Lower lobe of right lung (tissue), 2 donors: ENCODE results near the gene TPSD1. TPM values are rescaled to one million over a fixed set of nuclear protein-coding genes. Genes with fewer than 3 reads are reported as not detected.
"Not testable (repeated sequence)": the region's sequence is repeated elsewhere in the genome, so short reads cannot be mapped to it uniquely, and the experiment has no call there.

ENCODE experiments used
- ATAC-seq, 2 donors: fragments of 200-7000 bp; cut with Tn5 transposase; one replicate each; pipeline ENCODE4 v1.9.1; 2020 to 2022; ENCODE audit warnings: mild to moderate bottlenecking in 2 of 2, moderate library complexity in 2 of 2
- DNase-seq: peaks from one replicate; pipeline ENCODE4 v3.0.0-alpha.2; 2020
- H3K27ac ChIP-seq: fragments of 200-600 bp; one replicate; pipeline ENCODE4 v1.8.0; 2022
- H3K27me3 ChIP-seq: fragments of 200-600 bp; one replicate; pipeline ENCODE4 v1.8.0; 2022; ENCODE audit warnings: low read depth
- H3K36me3 ChIP-seq: fragments of 200-600 bp; one replicate; pipeline ENCODE4 v1.8.0; 2022; ENCODE audit warnings: mild to moderate bottlenecking
- H3K4me1 ChIP-seq: fragments of 200-600 bp; one replicate; pipeline ENCODE4 v1.8.0; 2022
- H3K4me3 ChIP-seq: fragments of 200-600 bp; one replicate; pipeline ENCODE4 v1.8.0; 2022; ENCODE audit warnings: mild to moderate bottlenecking
- H3K9me3 ChIP-seq: fragments of 200-600 bp; one replicate; pipeline ENCODE4 v1.8.0; 2022
- CTCF ChIP-seq: fragments of 200-600 bp; IDR thresholded peaks from one replicate; pipeline ENCODE4 v1.8.0; 2022; ENCODE audit warnings: antibody characterized with exemption, mild to moderate bottlenecking
- intact Hi-C: fragments of 100-400 bp; cut with DNase I; formaldehyde crosslinking; loops from one replicate; pipeline ENCODE4 v1.11.0; 2022
- total RNA-seq: library from RNA; stranded (reverse); fragmentation: NEBNext Ultra II Directional; extraction: Animal tissue kit (Norgen Biotek cat#: 25700); gene quantifications from one replicate; pipeline ENCODE4 v1.2.1, GENCODE V29; 2021
- donor health status: DM: no; HTN: yes; CAD: no; lungs with severe emphysema.

Gene TPSD1
- total RNA-seq, 1 donor from 2014 or later: 9.6 TPM

- intact Hi-C loops: no loop called here
- ATAC-seq: peak; percentile 5 to 13
- peaks cover 14% of the 10 kb centered on the region for H3K27me3 ChIP-seq
Measured at GRCh38 chr16:1244881-1245280, 11.0 kb upstream of the TPSD1 start.

DNA sequence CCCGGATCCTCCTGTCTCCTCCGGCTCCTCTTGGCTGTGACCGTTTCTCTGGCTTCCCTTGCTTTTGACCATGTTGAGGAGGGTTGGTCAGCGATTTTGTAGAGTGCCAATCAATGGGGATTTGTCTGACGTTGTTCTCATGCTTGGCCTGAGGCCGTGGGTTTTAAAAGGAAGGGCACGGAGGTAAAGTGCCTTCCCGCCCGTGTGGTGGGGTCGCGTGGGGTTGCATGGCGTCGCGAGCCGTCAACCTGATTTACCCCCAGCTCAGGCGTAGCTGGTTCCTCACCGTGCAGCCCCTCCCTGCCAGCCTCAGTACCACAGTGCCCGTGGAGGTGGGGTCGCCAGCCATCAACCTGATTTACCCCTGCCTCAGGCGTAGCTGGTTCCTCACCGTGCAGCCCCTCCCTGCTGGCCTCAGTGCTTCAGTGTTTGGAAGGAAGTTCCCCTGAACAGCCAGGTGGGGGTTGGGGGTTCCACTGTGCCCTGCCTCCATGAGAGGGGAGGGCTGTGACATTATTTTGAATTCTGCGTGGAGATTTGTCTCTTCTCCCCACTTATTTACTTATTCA, 10.3 kb upstream of the TPSD1 start:
- H3K4me3 ChIP-seq: no peak overlapping the region
- intact Hi-C loops: no loop called here
- H3K27me3 ChIP-seq: peaks cover 14% of the 10 kb centered on the region
- no peaks in the 10 kb centered on the region for H3K4me1 ChIP-seq
- H3K9me3 ChIP-seq: no peaks in the 10 kb centered on the region
- ATAC-seq (no peak), DNase-seq (no peak)
- H3K27ac ChIP-seq: no peak overlapping the region
- TF ChIP-seq CTCF: no peak
- H3K36me3 ChIP-seq: no peaks in the 10 kb centered on the region

More at GRCh38 chr16:1244881-1245280, 11.0 kb upstream of the TPSD1 start:
- Histone ChIP-seq H3K36me3 (no peaks in the 10 kb centered on the region), H3K4me3 (no peak overlapping the region), H3K4me1 (no peaks in the 10 kb centered on the region), H3K27ac (no peak overlapping the region), H3K9me3 (no peaks in the 10 kb centered on the region)
- DNase-seq: peak; percentile 50
- TF ChIP-seq CTCF: no peak

- DNase-seq, H3K27ac ChIP-seq, intact Hi-C loops, ATAC-seq, H3K4me3 ChIP-seq, H3K36me3 ChIP-seq, H3K9me3 ChIP-seq, H3K4me1 ChIP-seq: not testable (repeated sequence)
- H3K27me3 ChIP-seq: peaks cover 14% of the 10 kb centered on the region
Measured at GRCh38 chr16:1247903-1248537, 7.8 kb upstream of the TPSD1 start.

- H3K36me3 ChIP-seq, H3K27ac ChIP-seq, H3K4me1 ChIP-seq, H3K4me3 ChIP-seq, intact Hi-C loops, H3K9me3 ChIP-seq, DNase-seq: not testable (repeated sequence)
- peaks cover 14% of the 10 kb centered on the region for H3K27me3 ChIP-seq
- ATAC-seq: peak; percentile 79 to 84
Measured at GRCh38 chr16:1249031-1249755, 6.7 kb upstream of the TPSD1 start.

GRCh38 chr16:1253701-1254364, 2.0 kb upstream of the TPSD1 start:
- H3K27ac ChIP-seq, H3K9me3 ChIP-seq, ATAC-seq, H3K4me3 ChIP-seq, H3K4me1 ChIP-seq, intact Hi-C loops, DNase-seq, H3K36me3 ChIP-seq: not testable (repeated sequence)
- peaks cover 13% of the 10 kb centered on the region for H3K27me3 ChIP-seq

GRCh38 chr16:1254821-1255220, 1.0 kb upstream of the TPSD1 start:
- H3K4me3 ChIP-seq, DNase-seq, H3K9me3 ChIP-seq, ATAC-seq, intact Hi-C loops, H3K36me3 ChIP-seq, H3K27ac ChIP-seq, H3K4me1 ChIP-seq: not testable (repeated sequence)
- H3K27me3 ChIP-seq: peaks cover 23% of the 10 kb centered on the region

DNA sequence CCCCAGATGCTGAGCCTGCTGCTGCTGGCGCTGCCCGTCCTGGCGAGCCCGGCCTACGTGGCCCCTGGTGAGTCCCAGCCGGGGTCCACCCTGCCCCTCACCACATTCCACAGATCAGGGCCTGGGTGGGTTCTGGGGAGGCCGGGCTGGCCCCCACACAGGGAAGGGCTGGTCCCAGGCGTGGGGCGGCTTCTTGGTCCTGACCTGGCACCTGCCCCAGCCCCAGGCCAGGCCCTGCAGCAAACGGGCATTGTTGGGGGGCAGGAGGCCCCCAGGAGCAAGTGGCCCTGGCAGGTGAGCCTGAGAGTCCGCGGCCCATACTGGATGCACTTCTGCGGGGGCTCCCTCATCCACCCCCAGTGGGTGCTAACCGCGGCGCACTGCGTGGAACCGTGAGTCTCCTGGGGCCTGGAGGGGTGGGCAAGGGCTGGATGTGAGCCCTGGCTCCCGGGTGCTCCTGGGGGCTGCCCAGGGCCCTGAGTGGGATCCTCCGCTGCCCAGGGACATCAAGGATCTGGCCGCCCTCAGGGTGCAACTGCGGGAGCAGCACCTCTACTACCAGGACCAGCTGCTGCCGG, 516 bp downstream of the TPSD1 start:
- H3K4me3 ChIP-seq, H3K4me1 ChIP-seq, H3K36me3 ChIP-seq, H3K27ac ChIP-seq, H3K9me3 ChIP-seq, intact Hi-C loops: not testable (repeated sequence)
- H3K27me3 ChIP-seq: peaks cover 37% of the 10 kb centered on the region
- ATAC-seq: peak in 1 of 2 donors; percentile 11
- DNase-seq: peak; percentile 41
